GM18511 (cell line): ENCODE measurements around the gene ASPHD1.
"Not testable (repeated sequence)": the region's sequence is repeated elsewhere in the genome, so short reads cannot be mapped to it uniquely, and the experiment has no call there.

Experiments
- ATAC-seq: cut with Tn5 transposase; IDR thresholded peaks from one replicate; pipeline ENCODE4 v1.9.1; 2021; ENCODE audit warnings: mild to moderate bottlenecking, moderate library complexity; ENCODE audit not compliant: unreplicated experiment

ASPHD1 gene

GRCh38 chr16:29900102-29900887 is at the start of gene ASPHD1:
Gene ASPHD1 (plus strand): TSS chr16:29900488. CDS start chr16:29900972, 484 bp downstream.
- ATAC-seq, result peak; percentile 60

GRCh38 chr16:29850998-29851397 is 49.3 kb upstream of the ASPHD1 start:
- ATAC-seq, result no peak

GRCh38 chr16:29852654-29853053 is 47.6 kb upstream of the ASPHD1 start:
- ATAC-seq, result no peak

- no peak for ATAC-seq
These were observed 45.7 kb upstream of the ASPHD1 start for GRCh38 chr16:29854520-29855100.

- ATAC-seq, result no peak
These were observed 43.0 kb upstream of the ASPHD1 start for GRCh38 chr16:29857133-29857760.

- no peak for ATAC-seq
These were observed 42.0 kb upstream of the ASPHD1 start for GRCh38 chr16:29858149-29858849.

GRCh38 chr16:29858974-29859373 is 41.3 kb upstream of the ASPHD1 start:
- no peak for ATAC-seq

GRCh38 chr16:29860218-29860617 is 40.1 kb upstream of the ASPHD1 start:
- ATAC-seq, result no peak

GRCh38 chr16:29862383-29862883 is 37.9 kb upstream of the ASPHD1 start:
- peak; percentile 13 for ATAC-seq

GRCh38 chr16:29862884-29863668 is 37.2 kb upstream of the ASPHD1 start, which contains the start of gene CDIPT:
Gene CDIPT (minus strand): TSS chr16:29863226. CDS start chr16:29862857, 369 bp downstream.
- ATAC-seq, result peak; percentile 92

- no peak for ATAC-seq
These were observed 36.7 kb upstream of the ASPHD1 start for GRCh38 chr16:29863669-29863984.

GRCh38 chr16:29864205-29864604 is 36.1 kb upstream of the ASPHD1 start:
- no peak for ATAC-seq

- no peak for ATAC-seq
These were observed 31.8 kb upstream of the ASPHD1 start for GRCh38 chr16:29868396-29869009.

GRCh38 chr16:29869067-29869466 is 31.2 kb upstream of the ASPHD1 start:
- not testable (repeated sequence) for ATAC-seq

- no peak for ATAC-seq
These were observed 28.3 kb upstream of the ASPHD1 start for GRCh38 chr16:29871822-29872546.

GRCh38 chr16:29873319-29873718 is 27.0 kb upstream of the ASPHD1 start:
- ATAC-seq, result no peak

GRCh38 chr16:29875206-29875605 is 25.1 kb upstream of the ASPHD1 start:
- no peak for ATAC-seq

- no peak for ATAC-seq
These were observed 24.1 kb upstream of the ASPHD1 start for GRCh38 chr16:29876217-29876593.

GRCh38 chr16:29876594-29877249 is 23.6 kb upstream of the ASPHD1 start:
- no peak for ATAC-seq
